ENCODE measurements around the gene TMEM258.

The TMEM258 gene

DNA sequence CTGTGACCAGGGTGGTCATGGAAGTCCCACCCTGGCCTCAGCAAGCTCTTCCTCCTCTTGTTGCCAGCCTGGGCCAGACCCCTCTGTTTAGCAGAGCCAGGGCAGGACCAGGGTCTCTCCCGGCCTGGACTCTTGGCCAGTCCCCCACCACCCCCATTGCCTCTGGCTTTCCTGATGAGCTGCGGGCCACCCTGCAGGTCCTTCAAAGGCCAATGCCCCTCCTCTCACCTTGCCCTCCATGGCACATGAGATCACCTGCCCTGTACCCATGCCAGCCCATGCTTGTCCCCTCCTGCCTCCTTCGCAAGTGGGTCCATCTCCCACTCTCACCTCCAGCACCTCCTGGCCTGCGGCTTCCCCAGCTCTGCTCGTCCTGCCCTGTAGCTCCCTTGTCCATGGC is 46.1 kb upstream of the TMEM258 start:
- POLR2A ChIA-PET, result no interaction called here

DNA sequence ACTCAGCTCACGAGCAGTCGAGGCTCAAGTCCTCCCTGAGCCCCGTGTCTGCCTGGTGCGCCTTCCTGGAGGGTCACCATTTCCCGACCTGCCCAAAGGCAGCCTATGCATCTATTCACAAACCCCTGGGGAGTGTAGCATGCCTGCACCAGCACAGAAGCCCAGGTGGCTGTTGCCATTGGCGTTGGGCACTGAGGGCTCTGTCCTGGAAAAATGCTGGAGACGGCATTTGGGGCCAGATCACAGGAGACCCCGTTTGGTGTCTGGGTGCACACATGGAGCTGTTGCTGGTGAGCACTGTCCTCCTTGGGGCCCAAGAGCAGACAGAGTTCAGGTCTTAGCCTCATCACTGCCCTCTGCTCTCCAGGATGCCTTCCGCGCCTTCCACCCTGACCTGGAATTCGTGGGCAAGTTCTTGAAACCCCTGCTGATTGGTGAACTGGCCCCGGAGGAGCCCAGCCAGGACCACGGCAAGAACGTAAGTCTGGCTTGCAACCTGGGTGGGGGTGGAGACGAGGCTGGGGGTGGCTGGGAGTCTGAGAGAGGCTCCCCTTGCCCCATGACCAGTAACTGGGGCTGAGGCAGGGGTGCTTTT is 45.1 kb upstream of the TMEM258 start:
- TF ChIP-seq FOXM1 (IDR thresholded peaks at IDR 0.05; ENCODE audit: borderline replicate concordance) (no peak), TARDBP (IDR thresholded peaks at IDR 0.05) (no peak), CTBP1 (IDR thresholded peaks at IDR 0.05; ENCODE audit: borderline replicate concordance) (no peak), SUZ12 (IDR thresholded peaks at IDR 0.05) (no peak), BHLHE40 (IDR thresholded peaks at IDR 0.05; ENCODE audit: borderline replicate concordance) (no peak), NFRKB (IDR thresholded peaks at IDR 0.05) (no peak)
- POLR2A ChIA-PET, result interaction anchor here (0.9 kb wide), 1 partner anchor 21 kb away, joined by 3 read pairs; the partner anchor contains the start of gene FADS1
- DNase-seq (ENCODE audit: extremely low spot score), result no peak
- CTCF ChIA-PET, result no interaction called here

More for the DNA sequence above, 46.1 kb upstream of the TMEM258 start:
- CTCF ChIA-PET, result no interaction called here
- no peak for TF ChIP-seq ELF4 (IDR thresholded peaks at IDR 0.05)
- no peak for TF ChIP-seq BHLHE40 (IDR thresholded peaks at IDR 0.05; ENCODE audit: borderline replicate concordance)
- TF ChIP-seq SUZ12 (IDR thresholded peaks at IDR 0.05), result no peak
- TF ChIP-seq FOXA1 (IDR thresholded peaks at IDR 0.05), result no peak
- no peak for TF ChIP-seq SP1 (IDR thresholded peaks at IDR 0.05)
- no peak for TF ChIP-seq L3MBTL2 (conservative IDR thresholded peaks at IDR 0.05)
- no peak for TF ChIP-seq FOXK2 (IDR thresholded peaks at IDR 0.05)
- no peak for TF ChIP-seq CTBP1 (IDR thresholded peaks at IDR 0.05; ENCODE audit: borderline replicate concordance)
- no peak for TF ChIP-seq LEF1 (IDR thresholded peaks at IDR 0.05; ENCODE audit: borderline replicate concordance)
- TF ChIP-seq TARDBP (IDR thresholded peaks at IDR 0.05), result no peak
- DNase-seq (ENCODE audit: extremely low spot score), result no peak

DNA sequence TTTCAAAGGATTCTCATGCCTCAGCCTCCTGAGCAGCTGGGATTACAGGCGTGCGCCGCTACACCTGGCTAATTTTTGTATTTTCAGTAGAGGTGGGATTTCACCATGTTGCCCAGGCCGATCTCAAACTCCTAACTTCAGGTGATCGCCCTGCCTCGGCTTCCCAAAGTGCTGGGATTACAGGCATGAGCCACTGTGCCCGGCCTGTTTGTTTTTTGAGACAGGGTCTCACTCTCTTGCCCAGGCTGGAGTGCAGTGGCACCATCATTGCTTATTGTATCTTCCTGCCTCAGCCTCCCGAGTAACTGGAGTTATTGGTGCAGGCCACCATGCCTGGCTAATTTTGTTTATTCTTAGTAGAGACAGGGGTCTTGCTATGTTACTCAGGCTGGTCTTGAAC is 43.8 kb upstream of the TMEM258 start:
- CTCF ChIA-PET, result no interaction called here

DNA sequence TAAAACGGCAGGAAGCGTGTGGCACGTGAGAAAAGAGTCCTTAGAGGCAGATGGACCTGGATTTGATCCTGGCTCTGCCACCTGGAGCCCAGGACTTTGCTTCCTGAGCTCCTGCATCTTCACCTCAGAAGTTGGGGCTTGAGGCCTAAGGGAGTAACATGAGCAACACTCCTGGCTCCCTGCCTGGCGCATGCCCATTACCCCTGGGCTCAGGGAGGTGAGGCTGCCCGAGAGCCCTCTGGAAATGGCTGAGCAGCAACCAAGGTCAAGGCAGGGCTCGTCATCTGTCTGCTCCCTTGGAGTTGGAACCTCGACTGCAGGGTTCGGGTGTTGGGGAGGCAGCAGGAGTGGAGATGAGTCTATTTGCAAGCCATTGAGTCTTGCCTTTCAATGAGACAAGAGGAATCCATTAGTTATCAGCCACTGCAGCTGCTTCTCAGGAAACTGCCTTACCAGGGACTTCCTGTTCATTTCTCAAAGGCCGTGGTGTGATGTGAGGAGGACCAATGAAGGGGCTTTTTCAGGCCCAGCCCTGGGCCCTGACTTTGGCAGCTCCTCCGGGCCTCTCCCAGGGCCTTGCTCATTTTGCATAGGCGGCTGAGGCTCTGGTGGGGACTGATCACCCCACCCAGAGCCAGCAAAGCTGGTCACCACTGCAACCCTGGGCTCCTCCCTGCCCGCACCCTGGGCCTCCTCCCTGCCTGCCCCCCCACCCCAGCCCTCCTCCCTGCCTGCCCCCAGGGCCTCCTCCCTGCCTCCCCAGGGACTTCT is 42.1 kb upstream of the TMEM258 start:
- ChIA-PET CTCF (no interaction called here), POLR2A (interaction anchor here (1.0 to 1.6 kb wide), 3 partner anchors 17 to 42 kb away, joined by 3 read pairs; partner anchors contain the start of genes FADS1, FEN1 and TMEM258)
- no peak for TF ChIP-seq SUZ12 (IDR thresholded peaks at IDR 0.05)
- TF ChIP-seq BHLHE40 (IDR thresholded peaks at IDR 0.05; ENCODE audit: borderline replicate concordance), result no peak
- no peak for TF ChIP-seq ARNT (IDR thresholded peaks at IDR 0.05)
- TF ChIP-seq LEF1 (IDR thresholded peaks at IDR 0.05; ENCODE audit: borderline replicate concordance), result no peak
- no peak for TF ChIP-seq FOXA1 (IDR thresholded peaks at IDR 0.05)
- TF ChIP-seq, protein P1, sequence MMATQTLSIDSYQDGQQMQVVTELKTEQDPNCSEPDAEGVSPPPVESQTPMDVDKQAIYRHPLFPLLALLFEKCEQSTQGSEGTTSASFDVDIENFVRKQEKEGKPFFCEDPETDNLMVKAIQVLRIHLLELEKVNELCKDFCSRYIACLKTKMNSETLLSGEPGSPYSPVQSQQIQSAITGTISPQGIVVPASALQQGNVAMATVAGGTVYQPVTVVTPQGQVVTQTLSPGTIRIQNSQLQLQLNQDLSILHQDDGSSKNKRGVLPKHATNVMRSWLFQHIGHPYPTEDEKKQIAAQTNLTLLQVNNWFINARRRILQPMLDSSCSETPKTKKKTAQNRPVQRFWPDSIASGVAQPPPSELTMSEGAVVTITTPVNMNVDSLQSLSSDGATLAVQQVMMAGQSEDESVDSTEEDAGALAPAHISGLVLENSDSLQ (IDR thresholded peaks at IDR 0.05), result no peak
- no peak for TF ChIP-seq CTBP1 (IDR thresholded peaks at IDR 0.05; ENCODE audit: borderline replicate concordance)
- no peak for TF ChIP-seq FOXK2 (IDR thresholded peaks at IDR 0.05)
- TF ChIP-seq ZNF384 (IDR thresholded peaks at IDR 0.05), result no peak
- no peak for TF ChIP-seq TARDBP (IDR thresholded peaks at IDR 0.05)
- TF ChIP-seq FOXM1 (IDR thresholded peaks at IDR 0.05; ENCODE audit: borderline replicate concordance), result no peak

More for the DNA sequence above, 43.8 kb upstream of the TMEM258 start:
- POLR2A ChIA-PET, result interaction anchor here (1.0 kb wide), 1 partner anchor 43 kb away, joined by 3 read pairs; the partner anchor contains the start of gene FEN1
- no peak for DNase-seq (ENCODE audit: extremely low spot score)
- TF ChIP-seq SP1 (IDR thresholded peaks at IDR 0.05), result no peak
- no peak for TF ChIP-seq SUZ12 (IDR thresholded peaks at IDR 0.05)
- TF ChIP-seq L3MBTL2 (conservative IDR thresholded peaks at IDR 0.05), result no peak
- TF ChIP-seq HDGF (IDR thresholded peaks at IDR 0.05; ENCODE audit: borderline replicate concordance), result no peak
- TF ChIP-seq ZNF384 (IDR thresholded peaks at IDR 0.05), result no peak
- no peak for TF ChIP-seq FOXK2 (IDR thresholded peaks at IDR 0.05)
- no peak for TF ChIP-seq LEF1 (IDR thresholded peaks at IDR 0.05; ENCODE audit: borderline replicate concordance)

DNA sequence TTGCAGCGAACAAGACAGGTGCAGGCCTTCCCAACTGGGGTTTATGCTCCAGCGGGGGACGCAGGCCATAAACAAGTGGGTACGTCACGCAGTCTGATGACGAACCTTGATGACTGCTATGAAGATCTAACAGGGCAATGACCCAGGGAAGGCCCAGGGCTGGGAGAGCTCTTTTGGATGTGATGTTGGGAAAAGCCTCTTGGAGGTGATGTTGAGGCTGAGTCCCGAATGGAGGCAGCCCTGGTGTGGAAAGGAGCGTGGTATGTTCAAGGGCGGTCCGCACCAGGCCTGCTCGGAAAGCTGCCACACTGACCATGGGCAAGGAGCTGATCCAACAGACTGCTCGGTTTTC is 41.5 kb upstream of the TMEM258 start:
- CTCF ChIA-PET, result no interaction called here
- no peak for TF ChIP-seq ARNT (IDR thresholded peaks at IDR 0.05)
- TF ChIP-seq FOXM1 (IDR thresholded peaks at IDR 0.05; ENCODE audit: borderline replicate concordance), result no peak
- POLR2A ChIA-PET, result interaction anchor here (1.0 to 1.6 kb wide), 3 partner anchors 17 to 42 kb away, joined by 3 read pairs; partner anchors contain the start of genes FADS1, FEN1 and TMEM258
- DNase-seq (ENCODE audit: extremely low spot score), result no peak

More for the DNA sequence above, 42.1 kb upstream of the TMEM258 start:
- DNase-seq (ENCODE audit: extremely low spot score), result no peak

DNA sequence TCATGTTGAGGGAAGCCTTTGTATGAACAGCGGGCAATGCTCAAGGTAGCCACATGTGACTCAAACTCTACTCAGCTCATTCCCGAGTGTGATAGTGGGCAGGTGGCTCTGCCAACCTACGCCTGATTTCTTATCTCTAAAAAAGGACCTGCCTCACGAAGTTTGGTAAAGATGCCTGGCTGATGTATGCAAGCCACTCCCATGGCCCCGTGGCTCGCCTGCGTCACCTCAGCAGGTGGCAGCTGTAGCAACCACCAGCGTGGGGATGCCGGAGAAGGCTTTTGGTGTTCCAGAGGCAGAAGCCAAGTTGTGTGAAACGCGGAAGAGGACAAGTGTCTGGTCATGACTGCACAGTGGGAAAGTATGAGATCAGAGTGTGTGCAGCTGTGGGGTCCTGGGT is 41.1 kb upstream of the TMEM258 start:
- TF ChIP-seq NFRKB (IDR thresholded peaks at IDR 0.05) (no peak), LEF1 (IDR thresholded peaks at IDR 0.05; ENCODE audit: borderline replicate concordance) (no peak), SP1 (IDR thresholded peaks at IDR 0.05) (no peak), ZNF384 (IDR thresholded peaks at IDR 0.05) (no peak), TARDBP (IDR thresholded peaks at IDR 0.05) (no peak), FOXM1 (IDR thresholded peaks at IDR 0.05; ENCODE audit: borderline replicate concordance) (no peak), HDGF (IDR thresholded peaks at IDR 0.05; ENCODE audit: borderline replicate concordance) (no peak), CTBP1 (IDR thresholded peaks at IDR 0.05; ENCODE audit: borderline replicate concordance) (no peak), FOXK2 (IDR thresholded peaks at IDR 0.05) (no peak), ARNT (IDR thresholded peaks at IDR 0.05) (no peak), L3MBTL2 (conservative IDR thresholded peaks at IDR 0.05) (no peak), BHLHE40 (IDR thresholded peaks at IDR 0.05; ENCODE audit: borderline replicate concordance) (no peak), ELF4 (IDR thresholded peaks at IDR 0.05) (no peak), FOXA1 (IDR thresholded peaks at IDR 0.05) (no peak), SUZ12 (IDR thresholded peaks at IDR 0.05) (no peak)
- TF ChIP-seq, protein P1 (IDR thresholded peaks at IDR 0.05), result no peak
- ChIA-PET CTCF (no interaction called here), POLR2A (interaction anchor here (1.6 kb wide), 2 partner anchors 37 to 41 kb away, joined by 3 read pairs; partner anchors contain the start of genes FEN1 and TMEM258)
- no peak for DNase-seq (ENCODE audit: extremely low spot score)

Measured in HEK293T (cell line).